Measurements from ENCODE around the gene KRT7. TPM values are rescaled to one million over a fixed set of nuclear protein-coding genes. Genes with fewer than 3 reads are reported as not detected.
A peak's percentile ranks its signal among the peaks of the same experiment; 100 is the strongest.

Gene KRT7
- total RNA-seq, 1 donor from 2014 or later: 11.7 TPM

DNA sequence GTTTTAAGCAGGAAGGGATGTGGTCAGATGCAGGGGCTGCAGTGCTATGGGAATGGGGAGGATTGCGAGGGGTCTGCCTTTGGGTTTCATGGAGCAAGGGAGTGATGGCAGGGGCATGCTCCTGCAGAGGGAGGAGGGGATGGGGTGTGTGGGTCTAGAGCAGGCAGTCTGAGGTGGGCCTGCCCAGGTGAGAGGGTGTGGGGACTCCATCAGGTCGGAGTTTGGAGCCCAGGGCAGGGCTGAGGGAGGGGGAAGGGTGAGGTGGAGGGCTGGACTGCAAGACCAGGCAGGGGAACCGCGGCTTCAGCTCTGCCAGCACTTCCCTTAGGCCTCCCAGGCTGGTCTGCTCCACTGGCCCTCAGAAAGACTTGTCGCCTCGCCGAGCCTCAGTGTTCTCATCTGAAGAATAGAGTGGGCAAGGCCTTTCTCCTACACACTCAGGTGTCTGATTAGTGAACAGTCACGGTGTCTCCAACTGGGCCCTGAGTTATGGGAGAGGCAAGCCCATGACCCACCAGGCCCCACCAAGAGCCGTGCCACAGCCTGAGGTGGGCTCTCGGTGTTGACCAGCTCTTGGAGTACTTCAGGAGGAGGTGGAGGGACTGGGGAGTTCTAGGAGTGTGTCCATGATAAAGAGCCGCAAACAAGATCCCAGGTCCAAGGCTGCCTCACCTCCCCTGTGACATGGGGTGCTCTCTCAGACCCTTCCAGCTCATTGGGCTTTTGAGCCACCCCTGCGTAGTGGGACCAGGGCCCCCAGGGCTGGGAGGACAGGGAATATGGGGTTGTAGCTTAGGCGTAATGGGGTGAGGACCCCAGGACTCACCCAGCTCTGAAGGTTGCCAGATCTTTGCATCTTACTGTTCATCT lies 21.1 kb upstream of the KRT7 start:
- peak; percentile 86 for DNase-seq (ENCODE audit: low spot score)

- DNase-seq (ENCODE audit: low spot score): peak; percentile 67
Measured at GRCh38 chr12:52212701-52213563, 20.1 kb upstream of the KRT7 start.

- DNase-seq (ENCODE audit: low spot score): peak; percentile 92
Measured at GRCh38 chr12:52213564-52214420, 19.3 kb upstream of the KRT7 start.

- DNase-seq (ENCODE audit: low spot score): peak; percentile 65
Measured at GRCh38 chr12:52214421-52214802, 18.6 kb upstream of the KRT7 start.

GRCh38 chr12:52215587-52216031 lies 17.4 kb upstream of the KRT7 start:
- peak; percentile 65 for DNase-seq (ENCODE audit: low spot score)

- DNase-seq (ENCODE audit: low spot score): peak; percentile 49
Measured at GRCh38 chr12:52216100-52216499, 16.9 kb upstream of the KRT7 start.

GRCh38 chr12:52216807-52217206 lies 16.2 kb upstream of the KRT7 start:
- peak; percentile 77 for DNase-seq (ENCODE audit: low spot score)

GRCh38 chr12:52217223-52217622 lies 15.8 kb upstream of the KRT7 start:
- DNase-seq (ENCODE audit: low spot score): peak; percentile 89

GRCh38 chr12:52218001-52218400 lies 15.0 kb upstream of the KRT7 start:
- DNase-seq (ENCODE audit: low spot score): no peak

GRCh38 chr12:52220477-52220876 lies 12.6 kb upstream of the KRT7 start:
- peak; percentile 37 for DNase-seq (ENCODE audit: low spot score)

DNA sequence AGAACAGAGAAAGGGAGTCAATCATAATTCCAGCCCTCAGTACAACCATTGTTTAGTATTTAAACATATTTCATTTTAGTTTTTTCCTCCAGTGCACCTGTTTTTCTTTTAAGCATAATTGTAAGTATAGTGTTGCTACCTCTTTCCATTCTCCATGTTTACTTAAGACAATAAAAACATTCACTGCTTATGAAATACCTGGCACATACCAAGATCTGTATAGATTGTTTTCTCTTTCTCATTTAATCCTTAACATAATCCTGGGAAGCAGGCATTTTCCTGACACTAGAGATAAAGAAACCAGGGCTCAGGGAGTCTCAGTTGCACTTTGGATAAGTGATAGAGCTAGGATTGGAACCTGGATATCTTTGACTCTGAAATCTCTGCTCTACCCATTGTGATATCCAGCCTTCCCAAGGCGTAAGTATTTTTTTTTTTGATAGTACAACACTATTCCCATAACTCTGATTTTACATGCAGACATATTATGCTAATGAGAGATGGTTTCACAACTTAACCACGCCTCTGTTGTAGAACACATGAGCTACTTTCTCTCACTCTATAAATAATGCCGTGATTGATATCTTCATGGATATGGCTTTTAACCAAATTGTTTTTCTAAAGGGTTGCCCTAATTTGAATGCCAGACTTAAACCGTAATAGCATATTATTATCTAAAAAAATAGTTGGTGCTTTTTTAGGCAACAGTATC lies 11.8 kb upstream of the KRT7 start:
- no peak for DNase-seq (ENCODE audit: low spot score)

DNA sequence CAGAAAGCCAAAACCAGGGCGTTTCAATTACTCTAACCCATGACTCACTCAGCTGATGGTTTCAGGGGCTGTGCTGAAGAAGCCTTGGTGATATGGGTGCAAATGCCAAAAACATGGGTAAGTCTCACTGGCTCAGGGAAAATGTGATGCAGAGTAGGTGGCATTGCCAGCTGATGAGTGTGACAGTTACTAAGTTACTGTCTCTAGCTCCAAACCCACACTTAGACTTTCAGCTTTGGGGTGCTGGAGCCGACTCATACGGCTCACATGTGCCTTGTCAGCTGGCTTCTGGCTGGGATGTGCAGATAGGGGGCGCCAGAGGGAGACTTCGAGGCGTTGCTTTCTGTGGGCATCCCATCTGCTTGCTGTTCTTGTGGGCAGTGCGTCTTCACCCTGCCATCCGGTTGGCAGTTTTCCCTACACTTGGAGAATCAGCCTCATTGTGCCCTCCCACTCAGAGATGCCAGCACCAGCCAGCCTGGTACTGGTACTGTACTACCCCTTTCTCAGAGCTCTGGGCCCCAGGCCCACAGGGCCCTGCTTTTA lies 11.1 kb upstream of the KRT7 start:
- DNase-seq (ENCODE audit: low spot score): peak; percentile 79

GRCh38 chr12:52222692-52223091 lies 10.4 kb upstream of the KRT7 start:
- peak; percentile 24 for DNase-seq (ENCODE audit: low spot score)

- DNase-seq (ENCODE audit: low spot score): no peak
Measured at GRCh38 chr12:52223406-52224039, 9.5 kb upstream of the KRT7 start.

DNA sequence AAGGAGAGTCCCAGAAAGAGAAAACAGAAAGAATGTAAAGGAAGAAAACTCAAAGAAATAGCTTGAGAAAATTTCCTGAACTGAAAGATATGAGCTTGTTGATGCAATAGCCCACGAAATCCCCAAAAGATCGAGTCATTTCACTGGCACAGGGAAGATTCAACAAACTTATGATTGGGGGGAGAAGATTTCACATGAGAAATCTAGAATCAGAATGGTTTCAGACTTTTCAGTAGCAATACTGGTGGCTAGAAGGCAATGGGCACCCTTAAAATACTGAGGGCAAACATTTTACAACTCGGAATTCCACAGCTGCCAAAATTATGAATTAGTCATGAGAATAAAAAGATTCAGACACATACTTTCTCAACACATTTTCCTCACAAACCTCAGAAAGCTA lies 8.9 kb upstream of the KRT7 start:
- DNase-seq (ENCODE audit: low spot score): no peak

- DNase-seq (ENCODE audit: low spot score): peak; percentile 16
Measured at GRCh38 chr12:52225752-52226151, 7.3 kb upstream of the KRT7 start.

- DNase-seq (ENCODE audit: low spot score): no peak
Measured at GRCh38 chr12:52226446-52226845, 6.6 kb upstream of the KRT7 start.

DNA sequence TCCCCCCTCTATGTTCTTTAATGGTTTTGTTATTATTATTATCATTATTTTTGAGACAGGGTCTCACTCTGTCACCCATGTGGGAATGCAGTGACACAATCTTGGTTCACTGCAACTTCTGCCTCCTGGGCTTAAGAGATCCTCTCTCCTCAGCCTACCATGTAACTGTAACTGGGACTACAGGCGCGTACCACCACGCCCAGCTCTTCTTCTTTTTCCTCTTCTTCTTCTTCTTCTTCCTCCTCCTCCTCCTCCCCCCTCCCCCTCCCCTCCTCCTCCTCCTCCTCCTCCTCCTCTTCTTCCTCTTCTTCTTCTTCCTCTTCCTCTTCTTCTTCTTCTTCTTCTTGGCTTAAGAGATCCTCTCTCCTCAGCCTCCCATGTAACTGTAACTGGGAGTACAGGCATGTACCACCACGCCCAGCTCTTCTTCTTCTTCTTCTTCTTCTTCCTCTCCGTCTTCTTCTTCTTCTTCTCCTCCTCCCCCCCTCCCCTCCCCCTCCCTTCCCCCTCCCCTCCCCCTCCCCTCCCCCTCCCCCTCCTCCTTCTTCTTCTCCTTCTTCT lies 5.4 kb upstream of the KRT7 start:
- peak; percentile 3 for DNase-seq (ENCODE audit: low spot score)

GRCh38 chr12:52228366-52228765 lies 4.7 kb upstream of the KRT7 start:
- DNase-seq (ENCODE audit: low spot score): no peak
